Keratinocyte (primary cell): ENCODE results near the gene COMT. TPM values are rescaled to one million over a fixed set of nuclear protein-coding genes. Genes with fewer than 3 reads are reported as not detected.
"Not testable (repeated sequence)": the region's sequence is repeated elsewhere in the genome, so short reads cannot be mapped to it uniquely, and the experiment has no call there.

ENCODE experiments used
- DNase-seq: peaks from one replicate; pipeline ENCODE4 v3.0.0-alpha.2; 2011; ENCODE audit warnings: low read depth, missing footprints, low spot score
- FAIRE-seq: peaks from 2 replicates; lab custom pipeline; 2011; peaks lifted over from hg19 to GRCh38; lab: Jason Lieb, UNC
- H2AFZ ChIP-seq: 2 replicates; pipeline ENCODE4 v1.6.0; 2012; ENCODE audit warnings: low read length, control low read depth, inconsistent platforms; ENCODE audit not compliant: control insufficient read depth
- H3K27ac ChIP-seq: 2 replicates; pipeline ENCODE4 v1.5.1; 2011; ENCODE audit warnings: low read length; ENCODE audit not compliant: control insufficient read depth, insufficient read depth
- H3K27me3 ChIP-seq: 3 replicates; pipeline ENCODE4 v1.6.0; 2011; ENCODE audit warnings: low read length; ENCODE audit not compliant: control insufficient read depth, insufficient read depth; ENCODE audit errors: extremely low read depth
- H3K36me3 ChIP-seq, 2 experiments: 2 replicates in 1 of 2; 3 replicates in 1 of 2; pipeline ENCODE4 v1.5.1; 2011; ENCODE audit warnings: low read length in 2 of 2, mild to moderate bottlenecking in 1 of 2; ENCODE audit not compliant: control insufficient read depth in 2 of 2, insufficient read depth in 2 of 2; ENCODE audit errors: extremely low read depth in 1 of 2
- H3K4me1 ChIP-seq: 3 replicates; pipeline ENCODE4 v1.5.1; 2011; ENCODE audit warnings: low read length; ENCODE audit not compliant: control insufficient read depth, insufficient read depth; ENCODE audit errors: extremely low read depth
- H3K4me2 ChIP-seq: 3 replicates; pipeline ENCODE4 v1.6.0; 2011; ENCODE audit warnings: low read depth, low read length; ENCODE audit not compliant: control insufficient read depth, insufficient read depth; ENCODE audit errors: extremely low read depth
- H3K4me3 ChIP-seq, 3 experiments: fragments of 200-600 bp in 1 of 3; sonication (generic) in 1 of 3; 2 replicates in 2 of 3; 3 replicates in 1 of 3; pipeline ENCODE4 v1.5.1; 2011 to 2016; ENCODE audit warnings: low read length in 3 of 3, mild to moderate bottlenecking in 3 of 3, control low read depth in 2 of 3, inconsistent platforms in 1 of 3, low read depth in 1 of 3, mixed read lengths in 1 of 3, mixed run types in 1 of 3, moderate library complexity in 1 of 3; ENCODE audit not compliant: control insufficient read depth in 2 of 3, insufficient read depth in 2 of 3; ENCODE audit errors: extremely low read depth in 1 of 3
- H3K79me2 ChIP-seq: 2 replicates; pipeline ENCODE4 v1.6.0; 2012; ENCODE audit warnings: low read length; ENCODE audit not compliant: control insufficient read depth, insufficient read depth
- H3K9ac ChIP-seq: 3 replicates; pipeline ENCODE4 v1.6.0; 2011; ENCODE audit warnings: low read length; ENCODE audit not compliant: control insufficient read depth, insufficient read depth; ENCODE audit errors: extremely low read depth
- H3K9me1 ChIP-seq: 3 replicates; pipeline ENCODE4 v1.6.0; 2011; ENCODE audit warnings: low read length; ENCODE audit not compliant: control insufficient read depth, insufficient read depth; ENCODE audit errors: extremely low read depth
- H3K9me3 ChIP-seq: 2 replicates; pipeline ENCODE4 v1.5.1; 2012; ENCODE audit warnings: low read depth, low read length; ENCODE audit not compliant: control insufficient read depth
- H4K20me1 ChIP-seq: 3 replicates; pipeline ENCODE4 v1.6.0; 2011; ENCODE audit warnings: low read length; ENCODE audit not compliant: control insufficient read depth, insufficient read depth; ENCODE audit errors: extremely low read depth
- EZH2 ChIP-seq: IDR thresholded peaks from one replicate; pipeline ENCODE4 v1.6.1; 2012; ENCODE audit warnings: inconsistent platforms, mild to moderate bottlenecking, low read length, moderate library complexity
- dilution Hi-C: fragments of 300-500 bp; cut with MboI; formaldehyde crosslinking; loops from one replicate; pipeline ENCODE4 v1.7.0; 2020; ENCODE audit warnings: low sequenced_read_pairs; ENCODE audit not compliant: extremely low pct_ligation_motif_present
- polyA plus RNA-seq, 5 experiments: library from polyadenylated mRNA; depleted of rRNA in 3 of 5; stranded (reverse) in 3 of 5; stranded (forward) in 1 of 5; unstranded in 1 of 5; fragments of >200 nt; gene quantifications; 1 replicate in 1 of 5; 2 replicates in 3 of 5; 3 replicates in 1 of 5; pipeline versions ENCODE4 v1.2.1 to v1.2.3, GENCODE V29; 2011 to 2012; ENCODE audit warnings: missing spikeins in 2 of 5, low read depth in 1 of 5, low replicate concordance in 1 of 5
- TF ChIP-seq, protein P1 (sequence below), 3 experiments: IDR thresholded peaks in 1 of 3; conservative IDR thresholded peaks in 1 of 3; optimal IDR thresholded peaks in 1 of 3; 2 replicates in 2 of 3; 3 replicates in 1 of 3; pipeline versions ENCODE3 to v1.5.1; 2011; ENCODE audit warnings: low read length in 3 of 3, mild to moderate bottlenecking in 3 of 3, moderate library complexity in 2 of 3, control low read depth in 1 of 3, inconsistent platforms in 1 of 3; ENCODE audit not compliant: insufficient read depth in 2 of 3; ENCODE audit errors: extremely low read depth in 1 of 3

Gene COMT
- polyA plus RNA-seq, 1 donor (not counting 4 experiments of a cell fraction or from before 2014, with no cell fraction given), result 139 TPM

- no peak overlapping the region for H3K4me2 ChIP-seq
- H3K9me3 ChIP-seq, result no peaks in the 10 kb centered on the region
- no peak overlapping the region for H3K4me3 ChIP-seq
- no peak for DNase-seq
- no peak overlapping the region for H2AFZ ChIP-seq
- H3K9me1 ChIP-seq, result no peaks in the 10 kb centered on the region
- H3K79me2 ChIP-seq, result no peaks in the 10 kb centered on the region
- TF ChIP-seq EZH2, result no peak
- TF ChIP-seq, protein P1, sequence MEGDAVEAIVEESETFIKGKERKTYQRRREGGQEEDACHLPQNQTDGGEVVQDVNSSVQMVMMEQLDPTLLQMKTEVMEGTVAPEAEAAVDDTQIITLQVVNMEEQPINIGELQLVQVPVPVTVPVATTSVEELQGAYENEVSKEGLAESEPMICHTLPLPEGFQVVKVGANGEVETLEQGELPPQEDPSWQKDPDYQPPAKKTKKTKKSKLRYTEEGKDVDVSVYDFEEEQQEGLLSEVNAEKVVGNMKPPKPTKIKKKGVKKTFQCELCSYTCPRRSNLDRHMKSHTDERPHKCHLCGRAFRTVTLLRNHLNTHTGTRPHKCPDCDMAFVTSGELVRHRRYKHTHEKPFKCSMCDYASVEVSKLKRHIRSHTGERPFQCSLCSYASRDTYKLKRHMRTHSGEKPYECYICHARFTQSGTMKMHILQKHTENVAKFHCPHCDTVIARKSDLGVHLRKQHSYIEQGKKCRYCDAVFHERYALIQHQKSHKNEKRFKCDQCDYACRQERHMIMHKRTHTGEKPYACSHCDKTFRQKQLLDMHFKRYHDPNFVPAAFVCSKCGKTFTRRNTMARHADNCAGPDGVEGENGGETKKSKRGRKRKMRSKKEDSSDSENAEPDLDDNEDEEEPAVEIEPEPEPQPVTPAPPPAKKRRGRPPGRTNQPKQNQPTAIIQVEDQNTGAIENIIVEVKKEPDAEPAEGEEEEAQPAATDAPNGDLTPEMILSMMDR (optimal IDR thresholded peaks at IDR 0.05 in 1 of 3, IDR thresholded peaks at IDR 0.05 in 1 of 3, conservative IDR thresholded peaks at IDR 0.05 in 1 of 3; ENCODE audit: extremely low read depth in 1 of 3, insufficient read depth in 2 of 3, low read length in 3 of 3), result no peak
- no peak for FAIRE-seq
- dilution Hi-C loops, result no loop called here
- no peaks in the 10 kb centered on the region for H3K27me3 ChIP-seq
- H3K9ac ChIP-seq, result no peak overlapping the region
- H3K4me1 ChIP-seq, result no peaks in the 10 kb centered on the region
- H3K36me3 ChIP-seq, result peaks cover 7 to 8% of the 10 kb centered on the region in 2 experiments
- H3K27ac ChIP-seq, result no peak overlapping the region
- no peaks in the 10 kb centered on the region for H4K20me1 ChIP-seq
These were observed 20.0 kb upstream of the COMT start for GRCh38 chr22:19921544-19922081.

GRCh38 chr22:19923914-19924513 lies 17.6 kb upstream of the COMT start:
- Histone ChIP-seq H4K20me1 (no peaks in the 10 kb centered on the region), H3K9ac (no peak overlapping the region), H3K79me2 (no peaks in the 10 kb centered on the region), H3K9me3 (no peaks in the 10 kb centered on the region), H3K4me1 (no peaks in the 10 kb centered on the region), H3K4me2 (no peak overlapping the region), H3K36me3 (no peaks in the 10 kb centered on the region), H2AFZ (no peak overlapping the region), H3K9me1 (no peaks in the 10 kb centered on the region), H3K27me3 (no peaks in the 10 kb centered on the region), H3K27ac (no peak overlapping the region), H3K4me3 (no peak overlapping the region)
- FAIRE-seq (no peak), DNase-seq (no peak)
- dilution Hi-C loops, result no loop called here
- TF ChIP-seq EZH2, result no peak
- TF ChIP-seq, protein P1 (optimal IDR thresholded peaks at IDR 0.05 in 1 of 3, IDR thresholded peaks at IDR 0.05 in 1 of 3, conservative IDR thresholded peaks at IDR 0.05 in 1 of 3; ENCODE audit: extremely low read depth in 1 of 3, insufficient read depth in 2 of 3, low read length in 3 of 3), result no peak

- H3K4me3 ChIP-seq, H4K20me1 ChIP-seq, H3K36me3 ChIP-seq, H3K27me3 ChIP-seq, H3K79me2 ChIP-seq, H2AFZ ChIP-seq, H3K4me1 ChIP-seq, H3K9me3 ChIP-seq, H3K4me2 ChIP-seq, DNase-seq, H3K9ac ChIP-seq, H3K9me1 ChIP-seq, H3K27ac ChIP-seq, dilution Hi-C loops, FAIRE-seq: not testable (repeated sequence)
These were observed 15.5 kb upstream of the COMT start for GRCh38 chr22:19926028-19926427.
